ENCODE data around the gene ABITRAM. TPM values are rescaled to one million over a fixed set of nuclear protein-coding genes. Genes with fewer than 3 reads are reported as not detected.
A peak's percentile ranks its signal among the peaks of the same experiment; 100 is the strongest.

The ABITRAM gene
- total and polyA plus RNA-seq, 2 of the 13 experiments (the other 11 are each of a cell fraction or from before 2014, with no cell fraction given) = 10.2 to 21.6 TPM

- TF ChIP-seq PREB (CRISPR knock-in tag; IDR thresholded peaks at IDR 0.05) (no peak), HHEX (CRISPR knock-in tag; IDR thresholded peaks at IDR 0.05) (peak; percentile 72), RBM22 (optimal IDR thresholded peaks at IDR 0.05; ENCODE audit: low read length) (no peak), ZNF513 (CRISPR knock-in tag; conservative IDR thresholded peaks at IDR 0.05) (no peak), ZNF180 (CRISPR knock-in tag; IDR thresholded peaks at IDR 0.05; ENCODE audit: borderline replicate concordance, low read depth) (no peak), SP4 (CRISPR knock-in tag; IDR thresholded peaks at IDR 0.05) (peak; percentile 63; the same call in 1 of the 2 replicates), HINFP (CRISPR knock-in tag; IDR thresholded peaks at IDR 0.05; ENCODE audit: low read depth) (no peak), EHMT2 (IDR thresholded peaks at IDR 0.05; ENCODE audit: borderline replicate concordance, low read depth, low read length) (no peak; the same call in 1 of the 2 replicates), RXRB (CRISPR knock-in tag; IDR thresholded peaks at IDR 0.05; ENCODE audit: borderline replicate concordance) (peak; percentile 97), SIN3A (IDR thresholded peaks at IDR 0.05; ENCODE audit: borderline replicate concordance, low read depth, low read length) (0 out of 2 replicates have a peak, but pooled peaks have one; percentile 62), ZSCAN31 (CRISPR knock-in tag; IDR thresholded peaks at IDR 0.05; ENCODE audit: low read depth) (peak; percentile 84; the same call in 1 of the 2 replicates), ZNF841 (CRISPR knock-in tag; IDR thresholded peaks at IDR 0.05; ENCODE audit: borderline replicate concordance) (no peak), TCF12 (IDR thresholded peaks at IDR 0.05) (no peak), TCF12 (CRISPR knock-in tag; IDR thresholded peaks at IDR 0.05) (peak; percentile 94), ZKSCAN8 (CRISPR knock-in tag; IDR thresholded peaks at IDR 0.05; ENCODE audit: borderline replicate concordance) (peak; percentile 90; the same call in 1 of the 2 replicates), MTF1 (CRISPR knock-in tag; IDR thresholded peaks at IDR 0.05) (no peak), TBX2 (CRISPR knock-in tag; IDR thresholded peaks at IDR 0.05; ENCODE audit: borderline replicate concordance) (peak; percentile 99), FIP1L1 (IDR thresholded peaks at IDR 0.05; ENCODE audit: borderline replicate concordance, insufficient read depth, low read depth, low read length) (no peak), SAFB2 (CRISPR knock-in tag; IDR thresholded peaks at IDR 0.05; ENCODE audit: borderline replicate concordance, low read depth) (peak; percentile 70; the same call in 1 of the 2 replicates), YEATS2 (CRISPR knock-in tag; IDR thresholded peaks at IDR 0.05; ENCODE audit: borderline replicate concordance) (peak; percentile 79; the same call in 1 of the 2 replicates), ATF4 (CRISPR knock-in tag; IDR thresholded peaks at IDR 0.05) (peak in 1 of 2 experiments; percentile 88; a peak in 2 of 4 replicates), E2F5 (CRISPR knock-in tag; conservative IDR thresholded peaks at IDR 0.05) (no peak), CEBPB (IDR thresholded peaks at IDR 0.05; ENCODE audit: borderline replicate concordance, low read depth, low read length) (peak; percentile 86), ZBTB20 (CRISPR knock-in tag; IDR thresholded peaks at IDR 0.05; ENCODE audit: borderline replicate concordance, low read depth) (peak; percentile 96)
Observed at GRCh38 chr9:108885643-108886348, 48.4 kb upstream of the ABITRAM start (continued).
